Right renal cortex interstitium (tissue), 3 donors: ENCODE results near the gene ARHGEF7. TPM values are rescaled to one million over a fixed set of nuclear protein-coding genes. Genes with fewer than 3 reads are reported as not detected.

Source experiments
- DNase-seq, 3 donors: peaks; one replicate each; pipeline ENCODE4 v3.0.0-alpha.2; 2013; ENCODE audit warnings: low read depth in 3 of 3, low spot score in 2 of 3
- polyA plus RNA-seq, 3 donors: library from polyadenylated mRNA; unstranded; fragments of 120-200 nt; gene quantifications; one replicate each; pipeline ENCODE4 v1.2.1, GENCODE V29; 2013; ENCODE audit not compliant: insufficient read length in 3 of 3

Gene ARHGEF7
- polyA plus RNA-seq, 3 donors: 56.1 to 66.4 (median 61.8) TPM

DNA sequence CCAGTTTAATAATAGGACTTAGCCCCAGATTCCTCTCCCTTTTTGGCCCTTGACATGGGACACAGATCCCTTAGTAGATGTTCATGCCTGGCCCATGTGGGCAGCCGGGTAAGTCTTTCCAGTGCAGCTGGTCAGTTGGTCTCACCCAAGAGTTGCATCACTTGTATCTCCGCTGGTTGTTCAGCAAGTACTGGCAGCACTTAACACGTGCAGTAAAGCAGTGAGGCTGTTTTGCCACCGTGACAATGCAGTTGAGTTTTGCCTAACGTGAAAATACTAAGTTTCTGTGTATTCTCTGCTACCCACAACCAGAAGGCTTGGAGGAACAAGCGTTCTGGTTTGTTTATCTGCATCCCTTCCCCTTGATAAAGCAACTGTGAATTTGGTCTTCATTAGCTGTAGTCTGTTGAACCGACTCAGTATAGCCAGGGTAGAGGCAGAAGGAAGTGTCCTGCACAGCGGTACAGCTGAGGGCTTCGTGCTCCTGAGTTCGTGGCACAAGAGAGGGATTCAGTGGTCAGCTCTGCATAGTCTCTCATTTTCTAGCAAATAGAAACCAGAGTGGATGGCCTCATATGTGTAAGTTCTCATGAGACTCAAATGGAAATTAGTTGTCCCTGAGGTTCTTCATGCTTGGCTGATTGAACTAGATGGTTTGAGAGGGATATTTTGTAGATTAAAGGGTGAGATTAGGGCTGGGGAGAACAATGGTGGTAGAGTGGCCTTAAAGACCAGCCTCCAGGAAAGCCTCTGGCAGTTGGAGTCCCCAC, 50.3 kb downstream of the ARHGEF7 start:
- DNase-seq: no peak

DNA sequence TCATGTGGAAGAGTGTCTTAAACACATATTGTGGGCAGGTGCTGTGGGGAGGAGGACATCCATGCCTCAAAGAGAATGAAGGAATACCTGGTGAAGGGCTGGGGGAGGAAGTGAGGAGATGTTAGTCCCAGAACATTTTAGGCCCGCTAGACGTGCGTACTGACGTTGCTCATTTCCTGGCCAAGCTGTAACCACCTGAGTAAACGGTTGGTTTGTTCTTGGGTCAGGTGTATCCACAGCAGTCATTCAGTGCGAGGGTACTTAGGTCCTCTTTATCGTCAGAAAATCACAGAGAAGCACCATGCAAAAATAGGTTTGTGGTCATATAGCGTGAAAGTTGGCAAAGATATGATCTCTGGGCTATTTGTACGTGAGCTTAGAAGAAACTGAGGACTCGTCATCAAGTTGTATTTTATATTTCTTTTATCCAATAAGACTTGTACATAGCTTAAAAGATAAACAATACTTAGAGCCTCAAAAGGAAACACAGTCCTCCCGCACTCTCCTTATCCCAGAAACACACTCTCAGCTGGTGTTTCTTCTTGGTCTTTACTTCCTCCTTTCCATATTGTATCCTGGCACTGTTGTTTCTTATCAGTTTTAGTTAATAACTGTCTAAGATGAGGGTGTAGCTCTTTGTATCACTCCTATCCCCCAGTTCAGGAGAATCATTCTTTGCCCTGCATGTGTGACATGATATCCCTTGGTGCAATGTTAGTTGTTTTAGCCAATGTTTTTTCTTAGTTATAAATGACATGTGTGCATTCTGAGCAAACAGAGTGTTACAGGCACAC, 52.0 kb downstream of the ARHGEF7 start:
- no peak for DNase-seq

DNA sequence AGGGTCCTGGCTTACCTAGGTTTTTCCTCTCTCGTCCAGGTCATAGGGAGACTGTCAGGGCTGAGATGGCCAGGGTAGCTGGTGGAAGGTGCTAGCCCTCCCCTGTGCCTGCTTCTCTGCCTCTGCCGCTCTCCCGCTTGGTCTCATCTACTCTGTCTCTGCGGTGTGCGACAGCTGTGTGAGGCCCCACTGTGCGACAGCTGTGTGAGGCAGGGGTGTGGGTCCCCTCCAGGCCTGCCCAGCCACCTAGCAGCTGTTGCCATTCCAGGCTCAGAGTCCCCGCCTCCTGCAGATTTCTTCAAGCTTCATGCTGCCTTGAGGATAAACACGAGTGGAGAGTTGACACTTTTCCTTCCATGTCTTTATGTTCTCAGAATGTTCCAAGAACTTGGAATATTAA, 53.0 kb downstream of the ARHGEF7 start:
- DNase-seq: no peak

DNA sequence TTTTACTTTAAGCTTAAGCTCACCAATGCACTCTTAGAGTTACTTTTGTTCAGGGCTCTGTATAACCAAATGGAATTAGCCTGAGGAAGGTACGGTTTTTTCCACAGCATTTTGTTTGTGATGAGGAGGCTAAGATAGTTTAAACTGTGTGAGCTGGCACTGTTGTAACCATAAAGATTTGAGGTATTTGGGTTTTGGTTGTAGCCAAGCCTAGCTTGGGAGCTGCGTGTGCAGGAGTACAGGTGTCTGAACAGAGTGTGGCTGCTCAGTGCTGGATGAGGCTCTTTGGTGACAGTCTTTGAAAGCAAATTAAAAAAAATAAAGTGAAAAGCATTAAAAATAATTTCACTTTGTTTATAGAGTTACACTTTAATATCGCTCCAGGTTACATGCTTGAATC, 56.0 kb downstream of the ARHGEF7 start:
- no peak for DNase-seq

DNA sequence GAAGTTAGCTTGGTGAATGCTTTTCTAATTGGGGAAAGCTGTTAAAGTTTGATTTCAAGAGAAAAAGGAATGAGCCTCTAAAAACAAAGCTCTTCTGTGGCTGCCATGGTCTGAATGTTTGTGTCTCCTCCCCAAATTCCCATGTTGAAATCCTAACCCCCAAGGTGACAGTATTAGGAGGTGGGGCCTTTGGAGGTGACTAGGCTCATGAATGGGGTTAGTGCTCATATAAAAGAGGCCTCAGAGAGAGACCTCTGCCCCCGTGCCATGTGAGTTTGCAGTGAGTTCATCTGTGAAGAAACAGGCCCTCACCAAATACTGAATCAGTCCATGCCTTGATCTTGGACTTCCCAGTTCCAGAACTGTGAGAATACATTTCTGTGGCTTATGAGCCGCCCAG, 56.5 kb downstream of the ARHGEF7 start:
- no peak for DNase-seq

DNA sequence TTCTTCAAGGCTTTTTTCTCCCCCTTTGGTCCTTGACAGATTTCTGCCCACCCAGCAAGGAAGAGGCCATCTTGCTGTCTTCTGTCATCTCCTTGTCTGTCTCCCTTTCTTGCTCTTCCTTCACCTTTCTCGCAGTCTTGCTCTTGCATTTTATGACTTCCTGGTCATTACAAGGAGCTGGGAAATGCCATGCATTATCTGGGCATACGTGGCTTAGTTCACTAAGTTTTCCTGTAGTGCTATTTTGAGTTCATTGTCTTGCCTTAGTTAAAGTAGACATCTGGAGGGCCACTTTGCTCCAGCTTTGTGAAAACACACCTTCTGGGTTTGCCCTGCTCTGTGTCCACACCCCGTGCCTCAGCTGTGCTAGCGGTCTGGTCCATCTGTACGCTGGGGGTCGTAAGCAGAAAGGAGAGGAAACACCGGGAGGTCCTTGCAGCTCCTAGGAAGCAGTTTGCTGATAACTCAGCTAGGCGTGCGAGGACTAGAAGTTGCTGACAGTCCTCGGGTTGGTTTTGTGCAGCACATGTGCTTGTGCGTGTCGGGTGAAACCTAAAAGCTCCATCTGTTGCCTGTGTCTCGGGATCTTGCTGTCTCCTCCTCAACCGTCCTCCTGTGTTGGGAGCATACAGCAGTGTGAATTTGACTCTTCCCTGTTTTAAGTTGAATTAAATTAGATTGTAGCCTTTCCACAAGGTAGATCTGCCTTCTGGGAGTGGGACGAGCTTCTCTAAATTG, 59.4 kb downstream of the ARHGEF7 start:
- no peak for DNase-seq

DNA sequence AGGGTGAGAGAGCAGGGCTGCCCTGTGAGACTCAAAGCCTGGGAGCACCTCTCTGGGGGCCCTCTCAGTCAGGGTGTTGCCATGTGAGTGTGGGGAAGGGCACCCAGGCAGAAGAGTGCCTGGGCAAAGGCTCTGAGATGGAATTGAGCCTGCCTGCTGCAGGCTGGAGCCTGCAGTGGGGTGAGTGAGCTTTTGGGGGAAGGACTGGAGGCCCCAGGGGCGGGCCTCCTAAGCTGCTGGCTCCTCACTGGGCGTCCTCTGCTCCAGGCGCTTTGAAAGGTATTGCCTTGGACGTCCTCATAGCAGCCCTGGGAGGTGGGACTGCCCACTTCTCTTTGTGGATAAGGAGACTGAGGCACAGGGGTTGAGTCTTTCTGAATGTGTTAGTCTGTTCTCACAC, 60.3 kb downstream of the ARHGEF7 start:
- DNase-seq: no peak

- no peak for DNase-seq
Measured at GRCh38 chr13:111175935-111176334, 60.8 kb downstream of the ARHGEF7 start.

DNA sequence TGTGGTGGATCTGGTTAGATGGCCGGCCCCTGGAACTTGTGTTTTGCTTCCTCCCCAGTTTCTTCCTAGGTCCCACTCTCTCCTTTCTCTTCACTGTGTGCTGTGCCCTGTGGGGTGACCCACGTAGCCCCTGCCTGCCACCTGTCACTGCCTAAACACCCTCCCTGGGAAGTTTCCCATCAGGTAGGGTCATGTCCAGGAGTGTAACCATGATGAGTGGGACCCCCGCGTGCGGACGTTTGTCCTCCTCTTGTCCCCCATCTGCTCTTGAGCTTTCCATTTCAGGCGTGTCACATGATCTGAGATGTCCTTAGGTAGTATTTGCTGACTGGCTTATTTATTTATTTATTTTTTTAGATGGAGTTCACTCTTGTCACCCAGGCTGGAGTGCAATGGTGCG, 61.3 kb downstream of the ARHGEF7 start:
- no peak for DNase-seq

DNA sequence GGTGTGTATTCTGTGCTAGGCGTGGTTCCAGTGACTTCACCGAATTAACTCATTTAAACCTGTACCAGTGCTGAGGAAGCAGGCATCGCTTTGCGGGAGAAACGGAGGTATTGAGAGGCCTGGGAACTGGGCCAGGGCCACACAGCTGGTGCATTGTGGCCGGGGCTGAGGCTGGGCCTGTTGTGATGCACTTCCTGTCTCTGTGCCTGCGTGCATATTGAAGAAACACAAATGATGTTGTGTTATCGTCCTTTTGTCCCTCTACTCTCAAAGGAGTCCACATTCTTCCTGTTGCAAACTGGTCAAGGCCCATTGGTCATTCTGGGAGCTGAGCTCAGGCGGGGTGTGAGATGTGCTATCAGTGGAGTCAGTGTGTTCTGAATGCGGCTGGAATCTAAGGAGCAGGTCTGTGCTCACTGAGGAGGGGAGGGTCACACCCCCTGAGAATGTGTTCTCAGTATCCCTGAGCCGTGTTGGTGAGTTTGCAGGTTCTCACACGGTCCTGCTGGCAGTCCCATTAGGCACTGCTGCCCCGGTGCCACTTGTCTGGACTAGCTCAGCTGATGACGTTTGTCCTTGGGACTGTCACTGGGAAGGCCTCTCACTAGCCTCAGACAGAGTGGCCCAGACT, 62.1 kb downstream of the ARHGEF7 start:
- no peak for DNase-seq

- no peak for DNase-seq
Measured at GRCh38 chr13:111177921-111178320, 62.8 kb downstream of the ARHGEF7 start.

- DNase-seq: no peak
Measured at GRCh38 chr13:111178402-111178801, 63.3 kb downstream of the ARHGEF7 start.

DNA sequence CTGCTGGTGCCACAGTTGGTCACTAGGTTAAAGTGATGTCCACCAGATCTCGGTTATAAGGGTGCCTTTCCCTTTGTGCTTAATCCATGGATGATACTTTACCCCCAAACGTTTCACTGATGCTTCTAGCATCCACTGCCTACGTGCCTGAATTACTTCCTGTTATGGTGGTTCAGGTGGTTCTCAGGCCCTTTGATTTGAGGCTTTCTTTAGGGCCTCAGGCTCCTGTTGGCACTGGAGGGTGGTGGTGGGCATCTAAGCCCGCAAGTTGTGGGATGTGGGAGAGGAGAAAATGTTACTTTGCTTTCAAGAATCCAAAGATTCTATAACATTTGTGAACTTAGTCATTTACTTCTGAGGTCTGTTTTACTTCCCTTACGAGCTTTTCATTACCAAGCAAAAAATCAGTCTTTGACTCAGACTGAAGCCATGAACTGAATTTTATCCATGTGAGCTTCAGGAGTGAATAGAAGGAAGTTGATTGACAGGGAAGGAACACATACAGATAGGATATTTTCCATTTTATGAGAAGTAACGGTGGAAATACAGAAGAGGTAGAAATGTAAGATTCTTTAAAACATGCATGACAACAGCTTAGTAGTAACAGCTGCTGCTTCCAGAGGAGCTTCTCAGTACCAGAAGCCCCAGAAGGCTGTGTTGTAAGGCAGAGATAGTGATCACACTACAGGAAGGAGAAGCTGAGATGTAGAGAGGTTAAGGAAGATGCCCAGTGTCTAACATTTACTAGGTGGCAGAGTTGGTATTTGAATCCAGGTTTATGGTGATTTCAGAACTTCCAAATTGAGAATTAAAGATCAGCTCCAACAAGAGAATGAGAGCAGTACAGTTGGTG, 65.0 kb downstream of the ARHGEF7 start:
- no peak for DNase-seq

GRCh38 chr13:111181977-111182376, 66.9 kb downstream of the ARHGEF7 start:
- no peak for DNase-seq

GRCh38 chr13:111183087-111183645, 68.1 kb downstream of the ARHGEF7 start:
- DNase-seq: no peak

DNA sequence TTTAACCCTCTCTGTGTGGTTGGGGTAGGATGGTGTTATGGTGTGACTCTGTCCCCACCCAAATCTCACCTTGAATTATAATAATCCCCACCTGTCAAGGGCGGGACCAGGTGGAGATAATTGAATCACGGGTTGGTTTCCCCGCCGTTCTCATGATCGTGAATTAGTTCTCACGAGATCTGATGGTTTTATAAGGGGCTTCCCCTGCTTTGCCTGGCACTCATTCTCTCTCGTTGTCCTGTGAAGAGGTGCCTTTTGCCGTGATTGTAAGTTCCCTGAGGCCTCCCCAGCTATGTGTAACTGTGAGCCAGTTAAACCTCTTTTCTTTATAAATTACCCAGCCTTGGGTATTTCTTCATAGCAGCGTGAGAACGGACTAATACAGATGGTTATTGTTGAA, 68.8 kb downstream of the ARHGEF7 start:
- DNase-seq: no peak

DNA sequence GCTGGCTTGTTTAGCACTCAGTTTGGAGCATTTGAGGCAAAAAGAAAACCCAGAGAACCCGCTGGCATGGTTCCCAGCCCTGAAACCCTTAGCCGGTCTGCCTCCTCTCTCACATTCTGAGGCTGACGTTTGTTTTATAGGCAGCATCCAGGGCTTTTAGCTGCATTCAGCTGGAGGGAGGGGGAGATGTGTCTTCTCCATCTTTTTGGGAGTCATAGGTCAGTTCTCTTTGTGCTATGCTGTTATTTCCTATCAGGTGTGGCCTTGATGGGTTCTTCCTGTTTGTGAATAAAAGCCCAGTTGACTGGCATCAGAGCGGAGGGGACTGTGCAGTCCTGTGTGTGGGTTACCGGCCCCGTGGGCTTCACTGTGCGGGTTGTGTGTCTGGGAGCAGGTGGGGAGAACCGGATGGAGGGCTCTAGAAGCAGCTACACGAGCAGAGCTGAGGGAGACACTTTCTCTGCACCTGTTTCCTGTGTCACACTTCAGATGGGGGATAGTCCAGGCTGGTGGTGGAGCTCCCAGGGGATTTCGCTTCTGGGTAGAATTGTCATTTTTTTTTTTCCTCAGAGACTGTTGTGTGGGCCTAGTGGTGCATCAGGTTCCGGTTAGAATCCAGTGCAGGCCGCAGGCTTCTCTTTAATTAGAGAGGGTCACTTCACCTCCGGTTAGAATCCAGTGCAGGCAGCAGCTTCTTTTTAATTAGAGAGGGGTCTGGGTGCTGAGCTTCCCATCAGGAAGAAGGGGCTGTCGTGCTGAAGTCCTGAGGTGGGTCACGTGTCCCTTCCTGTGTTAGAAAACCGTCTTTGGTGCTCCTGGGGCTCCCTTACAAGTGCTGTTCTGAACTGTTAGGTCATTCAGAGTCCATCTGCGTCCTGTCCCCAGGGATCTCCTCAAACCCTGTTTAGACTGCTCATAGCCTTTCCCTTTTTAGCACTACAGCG, 69.6 kb downstream of the ARHGEF7 start:
- DNase-seq: no peak

GRCh38 chr13:111186305-111186935, 71.3 kb downstream of the ARHGEF7 start:
- DNase-seq: no peak
